CD4-positive, alpha-beta T cell (primary cell): ENCODE results near the gene REN. TPM values are rescaled to one million over a fixed set of nuclear protein-coding genes. Genes with fewer than 3 reads are reported as not detected.

ENCODE experiments used
- ATAC-seq: fragments of 200-7000 bp; cut with Tn5 transposase; one replicate; pipeline ENCODE4 v1.10.0; 2022; ENCODE audit warnings: mild to moderate bottlenecking; ENCODE audit not compliant: poor library complexity
- CTCF ChIA-PET: fragments of 350-600 bp; sonication (Branson Sonifier 250); formaldehyde crosslinking; loops from one replicate; lab custom pipeline; 2021; ENCODE audit warnings: antibody characterized with exemption, inconsistent platforms; lab: Charles Lee
- POLR2A ChIA-PET: fragments of 350-600 bp; sonication (Branson Sonifier 250); formaldehyde crosslinking; loops from one replicate; lab custom pipeline; 2021; ENCODE audit warnings: antibody characterized with exemption, inconsistent platforms; lab: Charles Lee
- DNase-seq, 14 experiments: peaks; one replicate each; pipeline ENCODE4 v3.0.0-alpha.2; 2013 to 2020; ENCODE audit warnings: mixed read lengths in 2 of 14
- H3K27ac ChIP-seq, 2 donors: one replicate each; pipeline versions ENCODE4 v1.5.1 to v1.7.0; 2013; ENCODE audit warnings: low read length in 2 of 2, low read depth in 1 of 2, mild to moderate bottlenecking in 1 of 2
- H3K27me3 ChIP-seq, 2 experiments: 1 replicate in 1 of 2; 2 replicates in 1 of 2; pipeline versions ENCODE4 v1.6.1 to v1.7.0; 2013; ENCODE audit warnings: low read length in 2 of 2, control low read depth in 1 of 2, mild to moderate bottlenecking in 1 of 2, moderate library complexity in 1 of 2; ENCODE audit not compliant: insufficient read depth in 2 of 2, control insufficient read depth in 1 of 2
- H3K36me3 ChIP-seq: one replicate; pipeline ENCODE4 v1.6.1; 2013; ENCODE audit warnings: low read length, control low read depth; ENCODE audit not compliant: insufficient read depth
- H3K4me1 ChIP-seq: one replicate; pipeline ENCODE4 v1.6.1; 2013; ENCODE audit warnings: low read length, control low read depth; ENCODE audit not compliant: insufficient read depth
- H3K4me3 ChIP-seq: one replicate; pipeline ENCODE4 v1.5.1; 2013; ENCODE audit warnings: mild to moderate bottlenecking, low read length, moderate library complexity
- H3K9me3 ChIP-seq, 2 experiments: 1 replicate in 1 of 2; 2 replicates in 1 of 2; pipeline versions ENCODE4 v1.6.1 to v1.7.0; 2013; ENCODE audit warnings: low read length in 2 of 2, mild to moderate bottlenecking in 2 of 2, control low read depth in 1 of 2, moderate library complexity in 1 of 2; ENCODE audit not compliant: control insufficient read depth in 1 of 2, insufficient read depth in 1 of 2
- H3K27ac Mint-ChIP-seq: one replicate; pipeline ENCODE4 v1.8.0; 2020; ENCODE audit warnings: mixed read lengths
- H3K27me3 Mint-ChIP-seq: one replicate; pipeline ENCODE4 v1.8.0; 2021; ENCODE audit warnings: mixed read lengths
- H3K36me3 Mint-ChIP-seq: one replicate; pipeline ENCODE4 v1.8.0; 2021; ENCODE audit warnings: low read depth, mixed read lengths
- H3K4me1 Mint-ChIP-seq: one replicate; pipeline ENCODE4 v1.8.0; 2021; ENCODE audit warnings: low read depth, mixed read lengths
- H3K4me3 Mint-ChIP-seq: one replicate; pipeline ENCODE4 v1.8.0; 2020; ENCODE audit warnings: mild to moderate bottlenecking, mixed read lengths
- H3K9me3 Mint-ChIP-seq: one replicate; pipeline ENCODE4 v1.8.0; 2020; ENCODE audit warnings: mixed read lengths
- CTCF ChIP-seq: fragments of 200-600 bp; IDR thresholded peaks from one replicate; pipeline ENCODE4 v1.8.0; 2022; ENCODE audit warnings: antibody characterized with exemption, mild to moderate bottlenecking
- intact Hi-C, 2 experiments: fragments of 100-400 bp; cut with DNase I in 1 of 2; cut with micrococcal nuclease in 1 of 2; formaldehyde crosslinking; loops; one replicate each; pipeline versions ENCODE4 v1.15.1 to v1.9.0; 2023 to 2025; cut with DNase I, micrococcal nuclease
- total RNA-seq, 174 experiments: library from RNA in 2 of 174; stranded (reverse) in 2 of 174; gene quantifications; one replicate each; pipeline ENCODE4 v1.2.3 and lab custom pipeline; 2021 to 2026

The REN gene
- total RNA-seq, 2 experiments from 2014 or later = not detected

GRCh38 chr1:204123376-204123775 lies 42.8 kb downstream of the REN start:
- Histone ChIP-seq H3K9me3 (no peaks in the 10 kb centered on the region), H3K4me1 (no peaks in the 10 kb centered on the region), H3K4me3 (no peak overlapping the region), H3K27me3 (no peaks in the 10 kb centered on the region), H3K36me3 (no peaks in the 10 kb centered on the region), H3K27ac (no peak overlapping the region)
- no peak overlapping the region for H3K27ac Mint-ChIP-seq
- intact Hi-C loops = loop anchor here in 1 of 2 experiments (10.0 kb wide), 2 partner anchors 779 to 859 kb away; no protein-coding TSS in a partner anchor
- TF ChIP-seq CTCF = no peak
- ChIA-PET CTCF (no interaction called here), POLR2A (no interaction called here)
- DNase-seq (peak in 3 of 14 experiments; percentile 18 to 40 (median 23)), ATAC-seq (no peak)
- H3K4me1 Mint-ChIP-seq = no peaks in the 10 kb centered on the region
- H3K4me3 Mint-ChIP-seq = no peak overlapping the region
- no peaks in the 10 kb centered on the region for H3K27me3 Mint-ChIP-seq
- no peaks in the 10 kb centered on the region for H3K9me3 Mint-ChIP-seq
- no peaks in the 10 kb centered on the region for H3K36me3 Mint-ChIP-seq

- CTCF ChIA-PET = no interaction called here
- Mint-ChIP-seq H3K36me3 (no peaks in the 10 kb centered on the region), H3K4me3 (no peak overlapping the region), H3K27me3 (no peaks in the 10 kb centered on the region), H3K9me3 (no peaks in the 10 kb centered on the region), H3K4me1 (no peaks in the 10 kb centered on the region), H3K27ac (no peak overlapping the region)
- Histone ChIP-seq H3K27ac (no peak overlapping the region), H3K36me3 (no peaks in the 10 kb centered on the region), H3K27me3 (no peaks in the 10 kb centered on the region), H3K4me1 (no peaks in the 10 kb centered on the region), H3K4me3 (no peak overlapping the region), H3K9me3 (no peaks in the 10 kb centered on the region)
- intact Hi-C loops = loop anchor here in 1 of 2 experiments (10.0 kb wide), 2 partner anchors 777 to 857 kb away; no protein-coding TSS in a partner anchor
- POLR2A ChIA-PET = no interaction called here
- DNase-seq (no peak), ATAC-seq (no peak)
- no peak for TF ChIP-seq CTCF
Observed at GRCh38 chr1:204121840-204122555, 44.1 kb downstream of the REN start.

- Mint-ChIP-seq H3K4me1 (no peaks in the 10 kb centered on the region), H3K27me3 (no peaks in the 10 kb centered on the region), H3K9me3 (no peaks in the 10 kb centered on the region), H3K36me3 (no peaks in the 10 kb centered on the region), H3K27ac (no peak overlapping the region), H3K4me3 (no peak overlapping the region)
- TF ChIP-seq CTCF = no peak
- Histone ChIP-seq H3K4me1 (no peaks in the 10 kb centered on the region), H3K27ac (no peak overlapping the region), H3K4me3 (no peak overlapping the region), H3K36me3 (no peaks in the 10 kb centered on the region), H3K9me3 (no peaks in the 10 kb centered on the region), H3K27me3 (no peaks in the 10 kb centered on the region)
- CTCF ChIA-PET = no interaction called here
- DNase-seq (no peak), ATAC-seq (no peak)
- POLR2A ChIA-PET = interaction anchor here (0.6 kb wide), 1 partner anchor 9 kb away, joined by 3 read pairs; no protein-coding TSS in a partner anchor
- intact Hi-C loops = no loop called here
Observed at GRCh38 chr1:204116539-204116938, 49.6 kb downstream of the REN start.
